GM23338 (cell line): Measurements from ENCODE around the gene DOCK1.

Source experiments
- CREB1 ChIP-seq: fragments of 250-450 bp; sonication (Bioruptor Pico); IDR thresholded peaks from 2 replicates; pipeline ENCODE4 v1.5.0; 2020; ENCODE audit warnings: low read depth, mild to moderate bottlenecking, moderate library complexity
- EZH2 ChIP-seq: fragments of 200-600 bp; sonication (generic); IDR thresholded peaks from one replicate; pipeline ENCODE4 v1.8.0; 2017; ENCODE audit warnings: antibody characterized with exemption, mild to moderate bottlenecking, low read depth; ENCODE audit not compliant: unreplicated experiment
- EZH2phosphoT487 ChIP-seq: fragments of 200-600 bp; sonication (generic); IDR thresholded peaks from one replicate; pipeline ENCODE4 v1.8.1; 2018; ENCODE audit warnings: antibody characterized with exemption; ENCODE audit not compliant: unreplicated experiment
- JUNB ChIP-seq: IDR thresholded peaks from one replicate; pipeline ENCODE4 v1.6.1; 2016; ENCODE audit warnings: antibody characterized with exemption; ENCODE audit not compliant: unreplicated experiment
- POLR2AphosphoS5 ChIP-seq: IDR thresholded peaks from 2 replicates; pipeline ENCODE4 v1.6.1; 2016; ENCODE audit warnings: antibody characterized with exemption, low read depth
- ZNF114 ChIP-seq: fragments of 250-450 bp; sonication (Bioruptor Pico); IDR thresholded peaks from 2 replicates; pipeline ENCODE4 v1.5.0; 2020; ENCODE audit warnings: mild to moderate bottlenecking, moderate library complexity
- ZNF331 ChIP-seq: fragments of 250-450 bp; sonication (Bioruptor Pico); IDR thresholded peaks from 2 replicates; pipeline ENCODE4 v1.5.0; 2020; ENCODE audit warnings: low read depth, mild to moderate bottlenecking, moderate library complexity
- TF ChIP-seq, protein P1 (sequence below), 2 experiments: fragments of 200-600 bp in 1 of 2; sonication (generic) in 1 of 2; conservative IDR thresholded peaks; 2 replicates each; pipeline versions ENCODE4 v1.5.1 to v1.6.1; 2016 to 2017; ENCODE audit warnings: antibody characterized with exemption in 2 of 2, low read depth in 2 of 2, mild to moderate bottlenecking in 2 of 2, moderate library complexity in 1 of 2
- TF ChIP-seq, protein P2 (sequence below): IDR thresholded peaks from 2 replicates; pipeline ENCODE4 v1.6.1; 2016; ENCODE audit warnings: antibody characterized with exemption
- TF ChIP-seq, protein P3 (sequence below): IDR thresholded peaks from one replicate; pipeline ENCODE4 v1.6.1; 2018; ENCODE audit warnings: antibody characterized with exemption; ENCODE audit not compliant: unreplicated experiment

DNA sequence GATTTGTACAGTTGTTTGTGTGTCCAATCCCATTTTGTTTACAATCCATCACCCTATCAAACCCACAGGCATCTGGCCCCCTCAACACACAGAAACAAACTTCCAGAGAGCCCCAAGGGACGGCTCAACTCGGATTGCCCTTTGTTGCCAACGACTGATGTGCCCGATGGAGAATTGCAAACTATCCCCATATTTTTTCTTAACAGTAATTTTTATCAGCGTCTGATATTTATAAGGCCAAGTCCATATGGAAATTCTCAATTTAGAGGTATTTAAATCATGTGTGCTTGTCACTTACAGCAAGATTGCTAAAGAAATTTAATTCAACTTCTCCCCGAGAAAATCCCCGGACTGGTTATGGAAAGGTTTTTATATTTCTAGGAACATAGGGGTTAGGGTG lies 530.0 kb downstream of the DOCK1 start:
- TF ChIP-seq EZH2 (no peak), CREB1 (CRISPR knock-in tag) (no peak), POLR2AphosphoS5 (no peak), JUNB (no peak), ZNF331 (CRISPR knock-in tag) (no peak), EZH2phosphoT487 (no peak), ZNF114 (CRISPR knock-in tag) (no peak)
- TF ChIP-seq, protein P1, sequence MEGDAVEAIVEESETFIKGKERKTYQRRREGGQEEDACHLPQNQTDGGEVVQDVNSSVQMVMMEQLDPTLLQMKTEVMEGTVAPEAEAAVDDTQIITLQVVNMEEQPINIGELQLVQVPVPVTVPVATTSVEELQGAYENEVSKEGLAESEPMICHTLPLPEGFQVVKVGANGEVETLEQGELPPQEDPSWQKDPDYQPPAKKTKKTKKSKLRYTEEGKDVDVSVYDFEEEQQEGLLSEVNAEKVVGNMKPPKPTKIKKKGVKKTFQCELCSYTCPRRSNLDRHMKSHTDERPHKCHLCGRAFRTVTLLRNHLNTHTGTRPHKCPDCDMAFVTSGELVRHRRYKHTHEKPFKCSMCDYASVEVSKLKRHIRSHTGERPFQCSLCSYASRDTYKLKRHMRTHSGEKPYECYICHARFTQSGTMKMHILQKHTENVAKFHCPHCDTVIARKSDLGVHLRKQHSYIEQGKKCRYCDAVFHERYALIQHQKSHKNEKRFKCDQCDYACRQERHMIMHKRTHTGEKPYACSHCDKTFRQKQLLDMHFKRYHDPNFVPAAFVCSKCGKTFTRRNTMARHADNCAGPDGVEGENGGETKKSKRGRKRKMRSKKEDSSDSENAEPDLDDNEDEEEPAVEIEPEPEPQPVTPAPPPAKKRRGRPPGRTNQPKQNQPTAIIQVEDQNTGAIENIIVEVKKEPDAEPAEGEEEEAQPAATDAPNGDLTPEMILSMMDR (conservative IDR thresholded peaks at IDR 0.05; ENCODE audit: low read depth in 2 of 2): no peak
- TF ChIP-seq, protein P2, sequence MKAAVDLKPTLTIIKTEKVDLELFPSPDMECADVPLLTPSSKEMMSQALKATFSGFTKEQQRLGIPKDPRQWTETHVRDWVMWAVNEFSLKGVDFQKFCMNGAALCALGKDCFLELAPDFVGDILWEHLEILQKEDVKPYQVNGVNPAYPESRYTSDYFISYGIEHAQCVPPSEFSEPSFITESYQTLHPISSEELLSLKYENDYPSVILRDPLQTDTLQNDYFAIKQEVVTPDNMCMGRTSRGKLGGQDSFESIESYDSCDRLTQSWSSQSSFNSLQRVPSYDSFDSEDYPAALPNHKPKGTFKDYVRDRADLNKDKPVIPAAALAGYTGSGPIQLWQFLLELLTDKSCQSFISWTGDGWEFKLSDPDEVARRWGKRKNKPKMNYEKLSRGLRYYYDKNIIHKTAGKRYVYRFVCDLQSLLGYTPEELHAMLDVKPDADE: no peak
- TF ChIP-seq, protein P3, sequence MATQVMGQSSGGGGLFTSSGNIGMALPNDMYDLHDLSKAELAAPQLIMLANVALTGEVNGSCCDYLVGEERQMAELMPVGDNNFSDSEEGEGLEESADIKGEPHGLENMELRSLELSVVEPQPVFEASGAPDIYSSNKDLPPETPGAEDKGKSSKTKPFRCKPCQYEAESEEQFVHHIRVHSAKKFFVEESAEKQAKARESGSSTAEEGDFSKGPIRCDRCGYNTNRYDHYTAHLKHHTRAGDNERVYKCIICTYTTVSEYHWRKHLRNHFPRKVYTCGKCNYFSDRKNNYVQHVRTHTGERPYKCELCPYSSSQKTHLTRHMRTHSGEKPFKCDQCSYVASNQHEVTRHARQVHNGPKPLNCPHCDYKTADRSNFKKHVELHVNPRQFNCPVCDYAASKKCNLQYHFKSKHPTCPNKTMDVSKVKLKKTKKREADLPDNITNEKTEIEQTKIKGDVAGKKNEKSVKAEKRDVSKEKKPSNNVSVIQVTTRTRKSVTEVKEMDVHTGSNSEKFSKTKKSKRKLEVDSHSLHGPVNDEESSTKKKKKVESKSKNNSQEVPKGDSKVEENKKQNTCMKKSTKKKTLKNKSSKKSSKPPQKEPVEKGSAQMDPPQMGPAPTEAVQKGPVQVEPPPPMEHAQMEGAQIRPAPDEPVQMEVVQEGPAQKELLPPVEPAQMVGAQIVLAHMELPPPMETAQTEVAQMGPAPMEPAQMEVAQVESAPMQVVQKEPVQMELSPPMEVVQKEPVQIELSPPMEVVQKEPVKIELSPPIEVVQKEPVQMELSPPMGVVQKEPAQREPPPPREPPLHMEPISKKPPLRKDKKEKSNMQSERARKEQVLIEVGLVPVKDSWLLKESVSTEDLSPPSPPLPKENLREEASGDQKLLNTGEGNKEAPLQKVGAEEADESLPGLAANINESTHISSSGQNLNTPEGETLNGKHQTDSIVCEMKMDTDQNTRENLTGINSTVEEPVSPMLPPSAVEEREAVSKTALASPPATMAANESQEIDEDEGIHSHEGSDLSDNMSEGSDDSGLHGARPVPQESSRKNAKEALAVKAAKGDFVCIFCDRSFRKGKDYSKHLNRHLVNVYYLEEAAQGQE: no peak
